Stomach (tissue), 9 donors: ENCODE data around the gene APBA1. TPM values are rescaled to one million over a fixed set of nuclear protein-coding genes. Genes with fewer than 3 reads are reported as not detected.

ENCODE experiments used
- DNase-seq, 2 donors: peaks; one replicate each; pipeline versions ENCODE4 v3.0.0 to v3.0.0-alpha.2; 2013 to 2019
- H3K27ac ChIP-seq, 5 donors: fragments of 200-600 bp in 4 of 5; sonication (generic) in 4 of 5; one replicate each; pipeline ENCODE4 v1.5.1; 2013 to 2019; ENCODE audit warnings: mild to moderate bottlenecking in 1 of 5, moderate library complexity in 1 of 5
- H3K27me3 ChIP-seq, 3 donors: fragments of 200-600 bp; sonication (generic); one replicate each; pipeline ENCODE4 v1.5.1; 2017 to 2019; ENCODE audit warnings: mixed run types in 1 of 3
- H3K36me3 ChIP-seq, 4 donors: fragments of 200-600 bp; sonication (generic); 1 replicate in 3 of 4; 2 replicates in 1 of 4; pipeline ENCODE4 v1.5.1; 2016 to 2019
- H3K4me1 ChIP-seq, 4 donors: fragments of 200-600 bp; sonication (generic); one replicate each; pipeline ENCODE4 v1.5.1; 2016 to 2019
- H3K4me3 ChIP-seq, 4 donors: fragments of 200-600 bp; sonication (generic) in 3 of 4; one replicate each; pipeline ENCODE4 v1.5.1; 2016 to 2019; ENCODE audit warnings: mild to moderate bottlenecking in 1 of 4
- H3K9me3 ChIP-seq, 4 donors: fragments of 200-600 bp; sonication (generic); one replicate each; pipeline ENCODE4 v1.5.1; 2016 to 2019
- CTCF ChIP-seq, 7 experiments: fragments of 450-650 bp in 4 of 7; fragments of 200-600 bp in 3 of 7; sonication (generic) in 3 of 7; IDR thresholded peaks; one replicate each; pipeline ENCODE4 v1.5.1; 2016 to 2019; ENCODE audit warnings: antibody characterized with exemption in 7 of 7, control low read depth in 2 of 7, mild to moderate bottlenecking in 1 of 7
- EP300 ChIP-seq: sonication (generic); formaldehyde crosslinking; IDR thresholded peaks from one replicate; pipeline ENCODE4 v1.6.1; 2017; ENCODE audit warnings: antibody characterized with exemption
- POLR2A ChIP-seq, 4 donors: fragments of 450-650 bp; IDR thresholded peaks; one replicate each; pipeline ENCODE4 v1.6.1; 2016; ENCODE audit warnings: antibody characterized with exemption in 4 of 4, control low read depth in 2 of 4, mild to moderate bottlenecking in 1 of 4, moderate library complexity in 1 of 4
- POLR2AphosphoS5 ChIP-seq, 3 donors: sonication (generic); formaldehyde crosslinking; IDR thresholded peaks; one replicate each; pipeline ENCODE4 v1.6.1; 2016; ENCODE audit warnings: antibody characterized with exemption in 3 of 3
- WGBS, 5 donors: extraction: QIAGEN DNeasy Blood & Tissue Kit in 3 of 5; methylation state at CpG; one replicate each; pipeline versions ENCODE4 v1.1.5 to v1.1.7; 2013 to 2018; 5-methylcytosine and 5-hydroxymethylcytosine counted together
- intact Hi-C: fragments of 100-400 bp; cut with DNase I; formaldehyde crosslinking; loops from one replicate; pipeline ENCODE4 v1.15.1; 2023; ENCODE audit warnings: low total_unique reads
- polyA plus RNA-seq, 3 donors: library from polyadenylated mRNA; stranded (reverse); fragments of 200-250 nt; gene quantifications; one replicate each; pipeline ENCODE4 v1.2.3, GENCODE V29; 2013
- total RNA-seq, 5 donors: library from RNA; depleted of rRNA; stranded (reverse); fragments of >200 nt; gene quantifications; one replicate each; pipeline versions ENCODE4 v1.1.0 to v1.2.3, GENCODE V29; 2014 to 2016
- donor health status: healthy with polysubstance abuse.
- donor health status: Bipolar disorder and iron deficiency.
- donor health status: healthy.

The APBA1 gene
- total and polyA plus RNA-seq, 8 donors = 0.50 to 14.2 (median 3.2) TPM

DNA sequence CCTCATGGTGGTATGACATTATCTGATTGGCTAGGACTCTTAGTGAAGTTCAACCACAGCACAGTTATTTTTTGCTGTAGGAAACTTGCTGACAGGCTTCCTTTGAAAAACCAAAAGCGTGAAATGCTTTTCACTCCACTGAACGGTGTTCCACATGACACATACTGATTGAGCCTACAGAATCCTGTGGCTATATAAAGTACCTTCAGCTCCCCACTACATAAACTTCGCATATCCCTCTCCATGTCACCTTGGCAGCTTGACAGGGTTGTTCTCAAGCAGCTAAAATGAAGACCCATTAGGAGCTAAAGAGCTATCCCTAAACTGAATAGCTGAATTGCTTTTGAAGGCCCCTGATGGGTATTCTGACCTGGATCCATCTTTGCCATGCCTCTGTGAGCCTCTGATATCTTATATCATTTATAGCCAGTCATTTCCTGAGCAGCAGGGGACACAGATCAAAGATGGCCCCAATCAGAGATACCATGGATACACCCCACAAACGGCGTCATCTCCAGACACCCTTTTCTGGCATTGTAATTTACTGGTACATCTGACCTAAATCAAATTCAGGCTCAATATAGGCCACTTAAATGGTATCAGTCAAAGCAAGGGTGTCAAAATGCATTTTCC lies 91.5 kb downstream of the APBA1 start:
- intact Hi-C loops = no loop called here
- H3K4me3 ChIP-seq = no peak overlapping the region
- H3K9me3 ChIP-seq = no peaks in the 10 kb centered on the region
- peaks cover 0 to 8% (median 4%) of the 10 kb centered on the region in 4 donors for H3K4me1 ChIP-seq
- H3K27ac ChIP-seq = no peak overlapping the region
- 66 to 82% (median 72%) methylated on average over 5 of the region's 5 CpGs for WGBS, 5 donors
- TF ChIP-seq CTCF (IDR thresholded peaks at IDR 0.05) = no peak
- TF ChIP-seq POLR2AphosphoS5 (IDR thresholded peaks at IDR 0.05) = no peak
- no peaks in the 10 kb centered on the region for H3K36me3 ChIP-seq
- no peaks in the 10 kb centered on the region for H3K27me3 ChIP-seq
- no peak for DNase-seq

- H3K27me3 ChIP-seq = no peaks in the 10 kb centered on the region
- H3K9me3 ChIP-seq = no peaks in the 10 kb centered on the region
- no peak for DNase-seq
- 41 to 52% (median 51%) methylated on average over 5 of the region's 5 CpGs for WGBS, 5 donors
- no peaks in the 10 kb centered on the region for H3K36me3 ChIP-seq
- no peak for TF ChIP-seq EP300
- TF ChIP-seq POLR2AphosphoS5 (IDR thresholded peaks at IDR 0.05) = no peak
- TF ChIP-seq CTCF (IDR thresholded peaks at IDR 0.05) = no peak
- no peak overlapping the region for H3K4me3 ChIP-seq
- H3K27ac ChIP-seq = no peak overlapping the region
- peaks cover 0 to 8% (median 4%) of the 10 kb centered on the region in 4 donors for H3K4me1 ChIP-seq
- intact Hi-C loops = no loop called here
These were observed 92.2 kb downstream of the APBA1 start for GRCh38 chr9:69579760-69580581.

DNA sequence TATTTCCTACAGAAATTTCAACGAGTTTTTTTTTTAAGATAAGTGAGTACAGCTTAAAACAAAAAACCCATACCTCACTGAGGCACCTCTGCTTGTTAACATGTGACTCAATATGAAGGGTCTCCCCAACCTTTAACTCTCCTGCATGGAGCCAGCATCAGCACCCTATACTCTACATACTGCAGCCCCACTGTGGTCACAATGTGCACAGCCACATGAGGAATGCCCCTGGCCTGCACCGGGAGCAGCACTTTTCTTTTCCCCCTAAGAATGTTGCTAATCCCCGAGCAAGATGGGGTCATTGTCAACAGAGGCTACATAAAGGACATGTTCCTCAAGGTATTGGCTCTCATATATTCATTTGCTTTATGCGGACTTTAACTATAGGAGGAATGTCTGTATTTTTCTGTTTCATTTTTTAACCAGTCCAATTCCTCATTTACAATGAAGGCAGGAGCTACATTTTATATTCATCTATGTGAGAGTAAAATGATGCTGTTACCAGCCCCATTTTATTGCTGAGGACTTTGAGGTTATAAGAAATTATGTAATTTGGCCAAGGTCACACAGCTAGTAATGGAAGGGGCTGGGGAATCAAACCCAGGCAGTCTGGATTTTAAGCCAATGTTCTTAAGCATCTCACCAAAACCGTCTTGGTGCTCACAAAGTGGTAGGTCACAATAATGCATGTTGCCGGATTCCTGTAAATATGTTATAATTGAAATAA lies 93.0 kb downstream of the APBA1 start:
- H3K36me3 ChIP-seq = no peaks in the 10 kb centered on the region

More for the DNA sequence above, 93.0 kb downstream of the APBA1 start:
- Histone ChIP-seq H3K4me1 (peaks cover 0 to 8% (median 4%) of the 10 kb centered on the region in 4 donors), H3K9me3 (no peaks in the 10 kb centered on the region), H3K27ac (no peak overlapping the region), H3K4me3 (no peak overlapping the region), H3K27me3 (no peaks in the 10 kb centered on the region)
- TF ChIP-seq POLR2AphosphoS5 (IDR thresholded peaks at IDR 0.05) (no peak), EP300 (no peak), POLR2A (IDR thresholded peaks at IDR 0.05) (no peak), CTCF (IDR thresholded peaks at IDR 0.05) (no peak)
- no peak for DNase-seq
- intact Hi-C loops = no loop called here
- 72 to 81% (median 75%) methylated on average over 6 of the region's 6 CpGs for WGBS, 5 donors
